ENCODE results near the gene DENND1A. TPM values are rescaled to one million over a fixed set of nuclear protein-coding genes. Genes with fewer than 3 reads are reported as not detected.

Gene DENND1A
- total RNA-seq, 1 donor from 2014 or later: 19.9 TPM

- Mint-ChIP-seq H3K4me3 (no peak overlapping the region), H3K27ac (no peak overlapping the region), H3K4me1 (ENCODE audit: unreplicated experiment) (peaks cover 9% of the 10 kb centered on the region), H3K9me3 (no peaks in the 10 kb centered on the region), H3K27me3 (no peaks in the 10 kb centered on the region), H3K36me3 (peaks cover 13% of the 10 kb centered on the region)
- DNase-seq (ENCODE audit: extremely low spot score, unreplicated experiment): no peak
- no peak for TF ChIP-seq CTCF (conservative IDR thresholded peaks at IDR 0.05)
Observed at GRCh38 chr9:123630233-123630632, 299.7 kb downstream of the DENND1A start.

GRCh38 chr9:123629531-123629930 is 300.4 kb downstream of the DENND1A start:
- DNase-seq (ENCODE audit: extremely low spot score, unreplicated experiment): no peak
- Mint-ChIP-seq H3K36me3 (peaks cover 13% of the 10 kb centered on the region), H3K4me1 (ENCODE audit: unreplicated experiment) (peaks cover 6% of the 10 kb centered on the region)

GRCh38 chr9:123622711-123623241 is 307.1 kb downstream of the DENND1A start:
- Mint-ChIP-seq H3K4me1 (ENCODE audit: unreplicated experiment) (peaks cover 6% of the 10 kb centered on the region), H3K27ac (no peak overlapping the region), H3K4me3 (no peak overlapping the region), H3K36me3 (peaks cover under 1% of the 10 kb centered on the region), H3K27me3 (no peaks in the 10 kb centered on the region), H3K9me3 (no peaks in the 10 kb centered on the region)
- DNase-seq (ENCODE audit: extremely low spot score, unreplicated experiment): no peak
- TF ChIP-seq CTCF (conservative IDR thresholded peaks at IDR 0.05): no peak

More at GRCh38 chr9:123629531-123629930, 300.4 kb downstream of the DENND1A start:
- H3K27me3 Mint-ChIP-seq: no peaks in the 10 kb centered on the region
- TF ChIP-seq CTCF (conservative IDR thresholded peaks at IDR 0.05): no peak
- H3K27ac Mint-ChIP-seq: no peak overlapping the region
- no peaks in the 10 kb centered on the region for H3K9me3 Mint-ChIP-seq
- no peak overlapping the region for H3K4me3 Mint-ChIP-seq

- Mint-ChIP-seq H3K27me3 (no peaks in the 10 kb centered on the region), H3K27ac (no peak overlapping the region), H3K9me3 (no peaks in the 10 kb centered on the region), H3K4me3 (no peak overlapping the region), H3K36me3 (no peaks in the 10 kb centered on the region), H3K4me1 (ENCODE audit: unreplicated experiment) (peaks cover 6% of the 10 kb centered on the region)
- no peak for DNase-seq (ENCODE audit: extremely low spot score, unreplicated experiment)
- TF ChIP-seq CTCF (conservative IDR thresholded peaks at IDR 0.05): no peak
Observed at GRCh38 chr9:123620239-123620638, 309.7 kb downstream of the DENND1A start.

- H3K36me3 Mint-ChIP-seq: no peaks in the 10 kb centered on the region
- no peak overlapping the region for H3K4me3 Mint-ChIP-seq
- no peak for TF ChIP-seq CTCF (conservative IDR thresholded peaks at IDR 0.05)
- H3K27me3 Mint-ChIP-seq: no peaks in the 10 kb centered on the region
- no peak overlapping the region for H3K27ac Mint-ChIP-seq
- peaks cover 6% of the 10 kb centered on the region for H3K4me1 Mint-ChIP-seq (ENCODE audit: unreplicated experiment)
- no peaks in the 10 kb centered on the region for H3K9me3 Mint-ChIP-seq
- DNase-seq (ENCODE audit: extremely low spot score, unreplicated experiment): no peak
Observed at GRCh38 chr9:123617952-123618678, 311.8 kb downstream of the DENND1A start.
